ENCODE data around the gene PRSS2. TPM values are rescaled to one million over a fixed set of nuclear protein-coding genes. Genes with fewer than 3 reads are reported as not detected.

The PRSS2 gene
- total RNA-seq, 1 donor from 2014 or later: not detected

GRCh38 chr7:142790555-142790954 is 19.8 kb downstream of the PRSS2 start:
- peaks cover 22% of the 10 kb centered on the region for H3K27me3 ChIP-seq (ENCODE audit: low read depth)
- no peaks in the 10 kb centered on the region for H3K4me1 ChIP-seq
- intact Hi-C loops (cut with DNase I): no loop called here
- H3K27ac ChIP-seq: no peak overlapping the region
- no peak for TF ChIP-seq CTCF (IDR thresholded peaks at IDR 0.05)
- no peak overlapping the region for H3K4me3 ChIP-seq
- no peaks in the 10 kb centered on the region for H3K9me3 ChIP-seq
- H3K36me3 ChIP-seq: no peaks in the 10 kb centered on the region
- ATAC-seq (no peak), DNase-seq (no peak)

GRCh38 chr7:142791502-142791901 is 20.7 kb downstream of the PRSS2 start:
- DNase-seq: no peak
- Histone ChIP-seq H3K27me3 (ENCODE audit: low read depth) (peaks cover 25% of the 10 kb centered on the region), H3K4me3 (no peak overlapping the region), H3K27ac (no peak overlapping the region), H3K36me3 (no peaks in the 10 kb centered on the region), H3K9me3 (no peaks in the 10 kb centered on the region), H3K4me1 (peaks cover 3% of the 10 kb centered on the region)
- intact Hi-C loops (cut with DNase I): no loop called here
- ATAC-seq: no peak
- no peak for TF ChIP-seq CTCF (IDR thresholded peaks at IDR 0.05)

GRCh38 chr7:142792129-142792528 is 21.4 kb downstream of the PRSS2 start:
- no peak for ATAC-seq
- no peak for TF ChIP-seq CTCF (IDR thresholded peaks at IDR 0.05)

GRCh38 chr7:142792593-142792992 is 21.8 kb downstream of the PRSS2 start:
- H3K9me3 ChIP-seq: no peaks in the 10 kb centered on the region
- no peak for ATAC-seq
- no peak overlapping the region for H3K4me3 ChIP-seq
- no peak overlapping the region for H3K27ac ChIP-seq
- intact Hi-C loops (cut with DNase I): no loop called here
- DNase-seq: no peak
- TF ChIP-seq CTCF (IDR thresholded peaks at IDR 0.05): no peak
- peaks cover 14% of the 10 kb centered on the region for H3K4me1 ChIP-seq
- H3K36me3 ChIP-seq: no peaks in the 10 kb centered on the region
- peaks cover 36% of the 10 kb centered on the region for H3K27me3 ChIP-seq (ENCODE audit: low read depth)

More at GRCh38 chr7:142792129-142792528, 21.4 kb downstream of the PRSS2 start:
- DNase-seq: no peak
- no peaks in the 10 kb centered on the region for H3K9me3 ChIP-seq
- H3K4me1 ChIP-seq: peaks cover 9% of the 10 kb centered on the region
- H3K27me3 ChIP-seq (ENCODE audit: low read depth): peaks cover 32% of the 10 kb centered on the region
- no peak overlapping the region for H3K4me3 ChIP-seq
- intact Hi-C loops (cut with DNase I): no loop called here
- H3K36me3 ChIP-seq: no peaks in the 10 kb centered on the region
- H3K27ac ChIP-seq: no peak overlapping the region

- no peak for TF ChIP-seq CTCF (IDR thresholded peaks at IDR 0.05)
- no peaks in the 10 kb centered on the region for H3K9me3 ChIP-seq
- intact Hi-C loops (cut with DNase I): no loop called here
- H3K27ac ChIP-seq: no peak overlapping the region
- peaks cover 41% of the 10 kb centered on the region for H3K27me3 ChIP-seq (ENCODE audit: low read depth)
- no peak for DNase-seq
- peaks cover 16% of the 10 kb centered on the region for H3K4me1 ChIP-seq
- ATAC-seq: no peak
- no peaks in the 10 kb centered on the region for H3K36me3 ChIP-seq
- no peak overlapping the region for H3K4me3 ChIP-seq
Measured at GRCh38 chr7:142793156-142793555, 22.4 kb downstream of the PRSS2 start.

Data from lower lobe of right lung (tissue), 2 donors.